Fibroblast of lung (primary cell): ENCODE results near the gene PRCP.

Experiments used
- EZH2 ChIP-seq: IDR thresholded peaks from 2 replicates; pipeline ENCODE4 v1.5.1; 2012; ENCODE audit warnings: low read length, control low read depth, mild to moderate bottlenecking; ENCODE audit errors: missing control alignments
- TF ChIP-seq, protein P1 (sequence below), 2 donors: IDR thresholded peaks in 1 of 2; conservative IDR thresholded peaks in 1 of 2; 1 replicate in 1 of 2; 2 replicates in 1 of 2; pipeline ENCODE4 v1.5.1; 2011 to 2012; ENCODE audit warnings: low read length in 2 of 2, control low read depth in 1 of 2, inconsistent platforms in 1 of 2, low read depth in 1 of 2, mild to moderate bottlenecking in 1 of 2

GRCh38 chr11:82863209-82863608 lies 37.0 kb downstream of the PRCP start:
- TF ChIP-seq, protein P1, sequence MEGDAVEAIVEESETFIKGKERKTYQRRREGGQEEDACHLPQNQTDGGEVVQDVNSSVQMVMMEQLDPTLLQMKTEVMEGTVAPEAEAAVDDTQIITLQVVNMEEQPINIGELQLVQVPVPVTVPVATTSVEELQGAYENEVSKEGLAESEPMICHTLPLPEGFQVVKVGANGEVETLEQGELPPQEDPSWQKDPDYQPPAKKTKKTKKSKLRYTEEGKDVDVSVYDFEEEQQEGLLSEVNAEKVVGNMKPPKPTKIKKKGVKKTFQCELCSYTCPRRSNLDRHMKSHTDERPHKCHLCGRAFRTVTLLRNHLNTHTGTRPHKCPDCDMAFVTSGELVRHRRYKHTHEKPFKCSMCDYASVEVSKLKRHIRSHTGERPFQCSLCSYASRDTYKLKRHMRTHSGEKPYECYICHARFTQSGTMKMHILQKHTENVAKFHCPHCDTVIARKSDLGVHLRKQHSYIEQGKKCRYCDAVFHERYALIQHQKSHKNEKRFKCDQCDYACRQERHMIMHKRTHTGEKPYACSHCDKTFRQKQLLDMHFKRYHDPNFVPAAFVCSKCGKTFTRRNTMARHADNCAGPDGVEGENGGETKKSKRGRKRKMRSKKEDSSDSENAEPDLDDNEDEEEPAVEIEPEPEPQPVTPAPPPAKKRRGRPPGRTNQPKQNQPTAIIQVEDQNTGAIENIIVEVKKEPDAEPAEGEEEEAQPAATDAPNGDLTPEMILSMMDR (conservative IDR thresholded peaks at IDR 0.05 in 1 of 2, IDR thresholded peaks at IDR 0.05 in 1 of 2; ENCODE audit: low read depth in 1 of 2, low read length in 2 of 2), result no peak
- TF ChIP-seq EZH2, result no peak
